Adrenal gland (tissue), 12 donors: ENCODE results near the gene TDRD9. TPM values are rescaled to one million over a fixed set of nuclear protein-coding genes. Genes with fewer than 3 reads are reported as not detected.

Experiments used
- DNase-seq, 7 donors: peaks; one replicate each; pipeline ENCODE4 v3.0.0-alpha.2; 2019 to 2020
- H3K27ac ChIP-seq, 5 donors: fragments of 200-600 bp; sonication (generic) in 4 of 5; 1 replicate in 3 of 5; 2 replicates in 2 of 5; pipeline versions ENCODE4 v1.5.1 to v1.8.0; 2016 to 2020; ENCODE audit warnings: mild to moderate bottlenecking in 1 of 5
- H3K27me3 ChIP-seq: fragments of 200-600 bp; 2 replicates; pipeline ENCODE4 v1.8.0; 2021
- H3K36me3 ChIP-seq, 2 donors: fragments of 200-600 bp; replicated peaks in 1 of 2; 1 replicate in 1 of 2; 2 replicates in 1 of 2; pipeline versions ENCODE4 v1.5.1 to v1.8.0; 2018 to 2022
- H3K4me1 ChIP-seq, 2 donors: fragments of 200-600 bp; replicated peaks in 1 of 2; 1 replicate in 1 of 2; 2 replicates in 1 of 2; pipeline versions ENCODE4 v1.5.1 to v1.8.0; 2018 to 2021
- H3K4me3 ChIP-seq, 4 donors: fragments of 200-600 bp; sonication (generic) in 3 of 4; one replicate each; pipeline ENCODE4 v1.5.1; 2016 to 2018
- H3K9me3 ChIP-seq, 3 donors: fragments of 200-600 bp; sonication (generic) in 1 of 3; replicated peaks in 1 of 3; 1 replicate in 2 of 3; 2 replicates in 1 of 3; pipeline versions ENCODE4 v1.5.1 to v1.8.0; 2016 to 2021
- POLR2A ChIP-seq, 2 donors: fragments of 450-650 bp; IDR thresholded peaks; one replicate each; pipeline ENCODE4 v1.6.1; 2017; ENCODE audit warnings: antibody characterized with exemption in 2 of 2, mild to moderate bottlenecking in 2 of 2, moderate library complexity in 1 of 2
- WGBS, 4 donors: extraction: QIAGEN DNeasy Blood & Tissue Kit in 2 of 4; methylation state at CpG; one replicate each; pipeline versions ENCODE4 v1.1.5 to v1.1.7; 2013 to 2017; 5-methylcytosine and 5-hydroxymethylcytosine counted together
- intact Hi-C, 2 donors: fragments of 100-400 bp; cut with DNase I; formaldehyde crosslinking; loops; one replicate each; pipeline versions ENCODE4 v1.14.1 to v1.15.0; 2022 to 2023
- polyA plus RNA-seq, 3 donors: library from polyadenylated mRNA; stranded (reverse); fragments of 200-250 nt in 2 of 3; fragments of 350-450 nt in 1 of 3; fragmentation: Illumina TruSeq in 1 of 3; extraction: RNeasy Lipid Tissue Mini Kit (QIAGEN cat#74804) in 1 of 3; gene quantifications; one replicate each; pipeline ENCODE4 v1.2.3, GENCODE V29; 2013 to 2014
- total RNA-seq, 9 donors: library from RNA; depleted of rRNA in 4 of 9; stranded (reverse); fragments of >200 nt in 4 of 9; fragments of 120-200 nt in 1 of 9; fragmentation: NEBNext Ultra II Directional in 1 of 9; extraction: Animal tissue kit (Norgen Biotek cat#: 25700) in 1 of 9; gene quantifications; one replicate each; pipeline versions ENCODE4 v1.1.0 to v1.2.4, GENCODE V29; 2013 to 2023
- TF ChIP-seq, protein P1 (sequence below), 6 experiments: fragments of 450-650 bp in 4 of 6; fragments of 200-600 bp in 2 of 6; sonication (generic) in 1 of 6; IDR thresholded peaks; 1 replicate in 5 of 6; 2 replicates in 1 of 6; pipeline versions ENCODE4 v1.5.1 to v1.8.0; 2016 to 2021; ENCODE audit warnings: antibody characterized with exemption in 6 of 6, mild to moderate bottlenecking in 2 of 6, moderate library complexity in 1 of 6
- donor health status: healthy with polysubstance abuse.
- donor health status: Bipolar disorder and iron deficiency.
- donor health status: DM: yes; HTN: yes; CAD: no.
- donor health status: DM: no; HTN: no; CAD: no.
- donor health status: DM: no; HTN: no; CAD: no.
- donor health status: DM: yes; HTN: yes; CAD: no.

TDRD9 gene
- total and polyA plus RNA-seq, 12 donors: 0.06 to 7.8 (median 3.0) TPM

GRCh38 chr14:103943673-103944072, 15.4 kb downstream of the TDRD9 start:
- no peak overlapping the region for H3K27ac ChIP-seq
- DNase-seq: no peak
- no peaks in the 10 kb centered on the region for H3K27me3 ChIP-seq
- no peaks in the 10 kb centered on the region for H3K9me3 ChIP-seq
- H3K4me1 ChIP-seq: no peaks in the 10 kb centered on the region
- no peak for TF ChIP-seq POLR2A (IDR thresholded peaks at IDR 0.05)
- TF ChIP-seq, protein P1, sequence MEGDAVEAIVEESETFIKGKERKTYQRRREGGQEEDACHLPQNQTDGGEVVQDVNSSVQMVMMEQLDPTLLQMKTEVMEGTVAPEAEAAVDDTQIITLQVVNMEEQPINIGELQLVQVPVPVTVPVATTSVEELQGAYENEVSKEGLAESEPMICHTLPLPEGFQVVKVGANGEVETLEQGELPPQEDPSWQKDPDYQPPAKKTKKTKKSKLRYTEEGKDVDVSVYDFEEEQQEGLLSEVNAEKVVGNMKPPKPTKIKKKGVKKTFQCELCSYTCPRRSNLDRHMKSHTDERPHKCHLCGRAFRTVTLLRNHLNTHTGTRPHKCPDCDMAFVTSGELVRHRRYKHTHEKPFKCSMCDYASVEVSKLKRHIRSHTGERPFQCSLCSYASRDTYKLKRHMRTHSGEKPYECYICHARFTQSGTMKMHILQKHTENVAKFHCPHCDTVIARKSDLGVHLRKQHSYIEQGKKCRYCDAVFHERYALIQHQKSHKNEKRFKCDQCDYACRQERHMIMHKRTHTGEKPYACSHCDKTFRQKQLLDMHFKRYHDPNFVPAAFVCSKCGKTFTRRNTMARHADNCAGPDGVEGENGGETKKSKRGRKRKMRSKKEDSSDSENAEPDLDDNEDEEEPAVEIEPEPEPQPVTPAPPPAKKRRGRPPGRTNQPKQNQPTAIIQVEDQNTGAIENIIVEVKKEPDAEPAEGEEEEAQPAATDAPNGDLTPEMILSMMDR (IDR thresholded peaks at IDR 0.05): no peak
- intact Hi-C loops: no loop called here
- no peaks in the 10 kb centered on the region for H3K36me3 ChIP-seq
- WGBS, 4 donors: 69 to 74% (median 72%) methylated on average over 5 of the region's 5 CpGs
- H3K4me3 ChIP-seq: no peak overlapping the region

- H3K27ac ChIP-seq: no peak overlapping the region
- no peaks in the 10 kb centered on the region for H3K27me3 ChIP-seq
- WGBS, 4 donors: 85 to 93% (median 90%) methylated on average over 2 of the region's 2 CpGs
- H3K9me3 ChIP-seq: no peaks in the 10 kb centered on the region
- DNase-seq: no peak
- intact Hi-C loops: no loop called here
- H3K4me1 ChIP-seq: no peaks in the 10 kb centered on the region
- no peak overlapping the region for H3K4me3 ChIP-seq
- TF ChIP-seq POLR2A (IDR thresholded peaks at IDR 0.05): no peak
- TF ChIP-seq, protein P1 (IDR thresholded peaks at IDR 0.05): no peak
- H3K36me3 ChIP-seq: no peaks in the 10 kb centered on the region
Measured at GRCh38 chr14:103946975-103947374, 18.7 kb downstream of the TDRD9 start.

- TF ChIP-seq POLR2A (IDR thresholded peaks at IDR 0.05): no peak
- TF ChIP-seq, protein P1 (IDR thresholded peaks at IDR 0.05): no peak
- Histone ChIP-seq H3K36me3 (no peaks in the 10 kb centered on the region), H3K4me3 (no peak overlapping the region), H3K4me1 (no peaks in the 10 kb centered on the region), H3K27ac (no peak overlapping the region), H3K27me3 (no peaks in the 10 kb centered on the region), H3K9me3 (no peaks in the 10 kb centered on the region)
- no peak for DNase-seq
- WGBS, 4 donors: 69 to 87% (median 71%) methylated on average over 2 of the region's 2 CpGs
- intact Hi-C loops: no loop called here
Measured at GRCh38 chr14:103948442-103948841, 20.2 kb downstream of the TDRD9 start.

- WGBS, 4 donors: 58 to 70% (median 66%) methylated on average over 5 of the region's 5 CpGs
- no peak for DNase-seq
- Histone ChIP-seq H3K9me3 (no peaks in the 10 kb centered on the region), H3K27me3 (no peaks in the 10 kb centered on the region), H3K27ac (no peak overlapping the region), H3K36me3 (no peaks in the 10 kb centered on the region), H3K4me3 (no peak overlapping the region), H3K4me1 (no peaks in the 10 kb centered on the region)
- no peak for TF ChIP-seq POLR2A (IDR thresholded peaks at IDR 0.05)
- intact Hi-C loops: no loop called here
Measured at GRCh38 chr14:103949131-103949790, 21.0 kb downstream of the TDRD9 start.

DNA sequence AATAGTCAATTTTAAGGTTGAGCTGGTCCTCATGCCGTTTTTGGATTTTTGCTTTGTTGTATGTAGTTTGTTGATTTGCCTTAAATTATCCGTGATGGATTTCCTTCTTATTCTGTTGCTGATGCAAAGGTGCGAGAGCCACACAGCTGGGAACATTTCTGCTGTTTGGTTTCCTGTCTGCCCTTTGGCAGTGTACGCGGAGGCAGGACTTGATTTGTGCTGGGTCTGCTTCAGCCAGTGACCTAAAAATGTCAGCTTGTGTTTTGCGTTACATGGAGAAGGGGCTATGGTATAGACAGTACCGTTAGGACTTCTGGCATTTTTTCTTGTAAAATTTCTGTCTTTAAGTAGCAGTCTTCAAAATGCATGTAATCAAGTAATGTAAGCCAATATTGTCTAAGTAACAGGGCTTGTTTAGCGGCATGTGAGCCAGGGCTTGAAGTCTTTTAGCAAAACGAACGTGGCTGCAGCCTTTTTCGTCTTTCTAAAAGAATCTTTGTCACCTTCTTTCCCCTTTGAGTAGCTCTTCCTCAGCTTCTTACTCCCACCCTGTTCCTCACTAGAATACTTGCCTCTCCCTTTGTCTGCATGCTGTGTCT, 32.3 kb downstream of the TDRD9 start:
- 41 to 53% (median 49%) methylated on average over 11 of the region's 11 CpGs for WGBS, 4 donors
- H3K27me3 ChIP-seq: no peaks in the 10 kb centered on the region
- intact Hi-C loops: no loop called here
- no peaks in the 10 kb centered on the region for H3K9me3 ChIP-seq
- H3K27ac ChIP-seq: peak overlapping the region in 1 of 5 donors; percentile 40
- no peak overlapping the region for H3K4me3 ChIP-seq
- TF ChIP-seq, protein P1 (IDR thresholded peaks at IDR 0.05): no peak
- H3K36me3 ChIP-seq: no peaks in the 10 kb centered on the region
- H3K4me1 ChIP-seq: peaks cover 0 to 4% of the 10 kb centered on the region in 2 donors
- peak in 1 of 7 donors; percentile 59 for DNase-seq
